GM18951 (cell line): ENCODE results near the gene DLG5.

ENCODE experiments used
- POLR2A ChIP-seq: IDR thresholded peaks from 4 replicates; pipeline ENCODE4 v1.6.1; 2011; ENCODE audit warnings: mild to moderate bottlenecking; ENCODE audit not compliant: insufficient read length, insufficient read depth; ENCODE audit errors: extremely low read depth
- in situ Hi-C: fragments of 300-500 bp; cut with MboI; formaldehyde crosslinking; loops from one replicate; pipeline ENCODE4 v1.12.0; 2022; ENCODE audit warnings: low sequenced_read_pairs, mixed read lengths, inconsistent platforms; ENCODE audit not compliant: unreplicated experiment

The DLG5 gene

GRCh38 chr10:77940627-77941026 is 14.1 kb upstream of the DLG5 start:
- in situ Hi-C loops: no loop called here
- TF ChIP-seq POLR2A: no peak

GRCh38 chr10:77940225-77940624 is 13.7 kb upstream of the DLG5 start:
- no peak for TF ChIP-seq POLR2A
- in situ Hi-C loops: no loop called here

- no peak for TF ChIP-seq POLR2A
- in situ Hi-C loops: no loop called here
These were observed 13.0 kb upstream of the DLG5 start for GRCh38 chr10:77939561-77940001.

GRCh38 chr10:77936697-77937567 is 10.4 kb upstream of the DLG5 start:
- TF ChIP-seq POLR2A: no peak
- in situ Hi-C loops: no loop called here

GRCh38 chr10:77932016-77932715 is 5.6 kb upstream of the DLG5 start:
- in situ Hi-C loops: no loop called here

GRCh38 chr10:77927402-77928246 is 1.1 kb upstream of the DLG5 start:
- no peak for TF ChIP-seq POLR2A
- in situ Hi-C loops: no loop called here

More at GRCh38 chr10:77932016-77932715, 5.6 kb upstream of the DLG5 start:
- no peak for TF ChIP-seq POLR2A

GRCh38 chr10:77925795-77926565 is 575 bp downstream of the DLG5 start:
- in situ Hi-C loops: no loop called here

GRCh38 chr10:77925410-77925794 is 1.2 kb downstream of the DLG5 start:
- no peak for TF ChIP-seq POLR2A
- in situ Hi-C loops: no loop called here

More at GRCh38 chr10:77925795-77926565, 575 bp downstream of the DLG5 start:
- no peak for TF ChIP-seq POLR2A

GRCh38 chr10:77922566-77923179 is 3.9 kb downstream of the DLG5 start:
- in situ Hi-C loops: no loop called here
- TF ChIP-seq POLR2A: no peak

GRCh38 chr10:77922055-77922454 is 4.5 kb downstream of the DLG5 start:
- in situ Hi-C loops: no loop called here
- TF ChIP-seq POLR2A: no peak

GRCh38 chr10:77921395-77921794 is 5.2 kb downstream of the DLG5 start:
- in situ Hi-C loops: no loop called here
- no peak for TF ChIP-seq POLR2A

- TF ChIP-seq POLR2A: no peak
- in situ Hi-C loops: no loop called here
These were observed 6.1 kb downstream of the DLG5 start for GRCh38 chr10:77920495-77920894.
